Measurements from ENCODE around the gene KCNMA1. TPM values are rescaled to one million over a fixed set of nuclear protein-coding genes. Genes with fewer than 3 reads are reported as not detected.

The KCNMA1 gene
- polyA plus RNA-seq, 1 of the 3 experiments (the other 2 are of a cell fraction): 107 TPM

GRCh38 chr10:77562742-77563141 is 74.9 kb downstream of the KCNMA1 start (continued):
- TF ChIP-seq IRF3 (IDR thresholded peaks at IDR 0.05; ENCODE audit: low read depth, low read length) (no peak), SMC3 (IDR thresholded peaks at IDR 0.05; ENCODE audit: low read depth, low read length) (no peak), EZH2phosphoT487 (IDR thresholded peaks at IDR 0.05; ENCODE audit: borderline replicate concordance, low read depth) (no peak), GABPA (IDR thresholded peaks at IDR 0.05; ENCODE audit: low read depth) (no peak), SIN3A (IDR thresholded peaks at IDR 0.05; ENCODE audit: borderline replicate concordance, low read depth, low read length) (no peak), EP300 (IDR thresholded peaks at IDR 0.05; ENCODE audit: borderline replicate concordance in 1 of 2, low read depth in 1 of 2, low read length in 1 of 2) (no peak)
- TF ChIP-seq, protein P1, sequence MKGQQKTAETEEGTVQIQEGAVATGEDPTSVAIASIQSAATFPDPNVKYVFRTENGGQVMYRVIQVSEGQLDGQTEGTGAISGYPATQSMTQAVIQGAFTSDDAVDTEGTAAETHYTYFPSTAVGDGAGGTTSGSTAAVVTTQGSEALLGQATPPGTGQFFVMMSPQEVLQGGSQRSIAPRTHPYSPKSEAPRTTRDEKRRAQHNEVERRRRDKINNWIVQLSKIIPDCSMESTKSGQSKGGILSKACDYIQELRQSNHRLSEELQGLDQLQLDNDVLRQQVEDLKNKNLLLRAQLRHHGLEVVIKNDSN (IDR thresholded peaks at IDR 0.05; ENCODE audit: borderline replicate concordance, low read depth): no peak

- Histone ChIP-seq H4K20me1 (ENCODE audit: insufficient read depth) (no peaks in the 10 kb centered on the region), H3F3A (replicated peaks; ENCODE audit: insufficient read depth) (no peaks in the 10 kb centered on the region), H3K9ac (no peak overlapping the region), H3K4me1 (ENCODE audit: control insufficient read depth in 1 of 2, insufficient read depth in 2 of 2, low read depth in 1 of 2, low read length in 1 of 2) (peaks cover 8 to 9% of the 10 kb centered on the region in 2 experiments; a peak in 1 of 4 replicates), H3K4me3 (ENCODE audit: low read depth in 2 of 2, low read length in 1 of 2) (no peak overlapping the region), H3K9me3 (no peaks in the 10 kb centered on the region), H3K9me2 (no peaks in the 10 kb centered on the region), H3K27ac (ENCODE audit: low read depth in 2 of 2, low read length in 1 of 2) (no peak overlapping the region), H3K36me3 (replicated peaks in 1 of 2; ENCODE audit: control insufficient read depth in 1 of 2, insufficient read depth in 2 of 2, low read length in 1 of 2) (peaks cover 0 to 3% of the 10 kb centered on the region in 2 experiments), H2AFZ (ENCODE audit: low read depth) (no peak overlapping the region), H3K79me2 (ENCODE audit: insufficient read depth) (no peaks in the 10 kb centered on the region), H3K27me3 (ENCODE audit: insufficient read depth) (no peaks in the 10 kb centered on the region), H3K4me2 (no peak overlapping the region)
- ChIA-PET POLR2A (no interaction called here), CTCF (interaction anchor here (1.2 to 2.6 kb wide), 2 partner anchors 28 to 388 kb away, joined by 3 to 5 read pairs; no protein-coding TSS in a partner anchor)
- no peak for TF ChIP-seq RAD21 (IDR thresholded peaks at IDR 0.05; ENCODE audit: low read length)
- TF ChIP-seq SIN3A (IDR thresholded peaks at IDR 0.05; ENCODE audit: borderline replicate concordance, low read depth, low read length): no peak
- no peak for TF ChIP-seq IRF3 (IDR thresholded peaks at IDR 0.05; ENCODE audit: low read depth, low read length)
- TF ChIP-seq RFX5 (IDR thresholded peaks at IDR 0.05; ENCODE audit: low read length): no peak
- TF ChIP-seq RCOR1 (IDR thresholded peaks at IDR 0.05; ENCODE audit: low read length): no peak
- TF ChIP-seq FOXM1 (IDR thresholded peaks at IDR 0.05; ENCODE audit: low read depth): no peak
- TF ChIP-seq MEF2A (IDR thresholded peaks at IDR 0.05; ENCODE audit: borderline replicate concordance, low read depth): no peak
- no peak for TF ChIP-seq EP300 (IDR thresholded peaks at IDR 0.05; ENCODE audit: borderline replicate concordance in 1 of 2, low read depth in 1 of 2, low read length in 1 of 2)
- no peak for DNase-seq
- WGBS (ENCODE audit: low lambda C conversion rate): 61% methylated on average over 2 of the region's 3 CpGs
Observed at GRCh38 chr10:77561991-77562390, 75.6 kb downstream of the KCNMA1 start.

Measured in SK-N-SH (cell line).